NB4 (cell line): ENCODE results near the gene KAT7.
A peak's percentile ranks its signal among the peaks of the same experiment; 100 is the strongest.
"Not testable (repeated sequence)": the region's sequence is repeated elsewhere in the genome, so short reads cannot be mapped to it uniquely, and the experiment has no call there.

Experiments used
- DNase-seq: peaks from one replicate; pipeline ENCODE4 v3.0.0; 2010; ENCODE audit warnings: low read depth
- H3K4me3 ChIP-seq: one replicate; pipeline ENCODE4 v1.5.1; 2011; ENCODE audit warnings: mild to moderate bottlenecking, low read depth, low read length, moderate library complexity
- MYC ChIP-seq: IDR thresholded peaks from 2 replicates; pipeline ENCODE4 v1.6.1; 2011; ENCODE audit warnings: low read depth, low read length
- POLR2A ChIP-seq: IDR thresholded peaks from 2 replicates; pipeline ENCODE4 v1.6.1; 2011; ENCODE audit warnings: mild to moderate bottlenecking; ENCODE audit not compliant: insufficient read length; ENCODE audit errors: extremely low read depth
- TF ChIP-seq, protein P1 (sequence below): IDR thresholded peaks from one replicate; pipeline ENCODE4 v1.5.1; 2012; ENCODE audit warnings: low read depth, low read length
- TF ChIP-seq, protein P2 (sequence below): IDR thresholded peaks from 2 replicates; pipeline ENCODE4 v1.6.1; 2011; ENCODE audit warnings: low read depth, low read length

KAT7 gene

DNA sequence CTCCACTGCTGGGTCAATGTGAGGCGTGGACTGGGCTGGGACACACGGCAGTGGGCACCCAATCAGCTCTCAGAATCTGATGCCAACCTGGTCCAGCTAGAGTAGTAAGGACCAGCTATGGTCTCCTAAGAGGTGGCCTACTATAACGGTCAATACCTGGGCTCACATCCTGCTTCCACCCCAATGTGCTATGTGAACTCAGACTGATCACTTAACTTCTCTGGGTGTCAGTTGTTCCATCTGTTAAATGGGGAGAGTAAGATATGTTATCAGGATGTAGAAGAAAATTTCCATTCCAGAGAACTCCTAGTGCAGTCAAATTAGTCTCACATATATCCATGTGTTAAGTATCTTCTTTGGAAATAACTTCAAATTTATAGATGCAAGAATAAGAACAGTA is 38.8 kb upstream of the KAT7 start:
- no peak for DNase-seq
- no peak overlapping the region for H3K4me3 ChIP-seq
- TF ChIP-seq POLR2A (no peak), MYC (no peak)

DNA sequence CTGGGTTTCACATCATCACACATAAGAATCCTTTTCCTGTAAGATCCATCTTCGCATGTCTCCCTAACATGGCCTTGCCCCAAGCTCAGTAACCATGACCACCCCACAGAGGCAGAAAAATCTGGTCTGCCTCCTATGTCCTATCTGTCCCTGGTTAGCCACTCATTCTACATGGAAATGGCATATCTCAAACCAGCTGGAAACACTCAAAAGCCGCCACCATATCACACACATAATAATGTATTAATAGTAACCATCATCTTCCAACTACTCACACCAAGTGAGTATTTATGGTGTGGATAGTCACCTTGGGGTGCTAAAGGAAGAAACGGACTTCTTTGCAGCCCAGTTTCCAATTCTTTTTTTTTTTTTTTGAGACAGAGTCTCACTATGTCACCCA is 36.0 kb upstream of the KAT7 start:
- TF ChIP-seq POLR2A (no peak), MYC (no peak)
- TF ChIP-seq, protein P1, sequence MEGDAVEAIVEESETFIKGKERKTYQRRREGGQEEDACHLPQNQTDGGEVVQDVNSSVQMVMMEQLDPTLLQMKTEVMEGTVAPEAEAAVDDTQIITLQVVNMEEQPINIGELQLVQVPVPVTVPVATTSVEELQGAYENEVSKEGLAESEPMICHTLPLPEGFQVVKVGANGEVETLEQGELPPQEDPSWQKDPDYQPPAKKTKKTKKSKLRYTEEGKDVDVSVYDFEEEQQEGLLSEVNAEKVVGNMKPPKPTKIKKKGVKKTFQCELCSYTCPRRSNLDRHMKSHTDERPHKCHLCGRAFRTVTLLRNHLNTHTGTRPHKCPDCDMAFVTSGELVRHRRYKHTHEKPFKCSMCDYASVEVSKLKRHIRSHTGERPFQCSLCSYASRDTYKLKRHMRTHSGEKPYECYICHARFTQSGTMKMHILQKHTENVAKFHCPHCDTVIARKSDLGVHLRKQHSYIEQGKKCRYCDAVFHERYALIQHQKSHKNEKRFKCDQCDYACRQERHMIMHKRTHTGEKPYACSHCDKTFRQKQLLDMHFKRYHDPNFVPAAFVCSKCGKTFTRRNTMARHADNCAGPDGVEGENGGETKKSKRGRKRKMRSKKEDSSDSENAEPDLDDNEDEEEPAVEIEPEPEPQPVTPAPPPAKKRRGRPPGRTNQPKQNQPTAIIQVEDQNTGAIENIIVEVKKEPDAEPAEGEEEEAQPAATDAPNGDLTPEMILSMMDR, result no peak
- TF ChIP-seq, protein P2, sequence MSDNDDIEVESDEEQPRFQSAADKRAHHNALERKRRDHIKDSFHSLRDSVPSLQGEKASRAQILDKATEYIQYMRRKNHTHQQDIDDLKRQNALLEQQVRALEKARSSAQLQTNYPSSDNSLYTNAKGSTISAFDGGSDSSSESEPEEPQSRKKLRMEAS, result no peak
- H3K4me3 ChIP-seq, result no peak overlapping the region
- DNase-seq, result no peak

DNA sequence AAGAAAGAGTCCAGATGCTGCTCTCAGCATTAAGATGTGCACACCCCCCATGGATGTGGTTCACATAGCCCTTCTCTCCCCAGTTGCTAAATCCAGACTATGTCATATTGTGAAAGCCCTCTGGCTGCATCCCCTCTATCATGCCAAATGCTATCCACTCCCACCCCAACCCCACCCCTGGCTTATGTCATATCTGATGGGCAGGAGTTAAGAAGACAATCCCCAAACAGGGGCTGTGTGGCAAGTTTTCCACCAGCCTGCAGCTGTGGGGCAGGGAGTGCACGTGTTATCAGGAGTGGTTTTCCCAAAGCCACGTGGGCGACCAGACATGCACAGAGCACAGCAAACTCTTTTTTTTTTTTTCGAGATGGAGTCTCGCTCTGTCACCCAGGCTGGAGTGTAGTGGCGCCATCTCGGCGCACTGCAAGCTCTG is 34.5 kb upstream of the KAT7 start:
- TF ChIP-seq, protein P1, result no peak
- no peak for TF ChIP-seq POLR2A
- TF ChIP-seq, protein P2, result no peak
- TF ChIP-seq MYC, result no peak
- no peak overlapping the region for H3K4me3 ChIP-seq

DNA sequence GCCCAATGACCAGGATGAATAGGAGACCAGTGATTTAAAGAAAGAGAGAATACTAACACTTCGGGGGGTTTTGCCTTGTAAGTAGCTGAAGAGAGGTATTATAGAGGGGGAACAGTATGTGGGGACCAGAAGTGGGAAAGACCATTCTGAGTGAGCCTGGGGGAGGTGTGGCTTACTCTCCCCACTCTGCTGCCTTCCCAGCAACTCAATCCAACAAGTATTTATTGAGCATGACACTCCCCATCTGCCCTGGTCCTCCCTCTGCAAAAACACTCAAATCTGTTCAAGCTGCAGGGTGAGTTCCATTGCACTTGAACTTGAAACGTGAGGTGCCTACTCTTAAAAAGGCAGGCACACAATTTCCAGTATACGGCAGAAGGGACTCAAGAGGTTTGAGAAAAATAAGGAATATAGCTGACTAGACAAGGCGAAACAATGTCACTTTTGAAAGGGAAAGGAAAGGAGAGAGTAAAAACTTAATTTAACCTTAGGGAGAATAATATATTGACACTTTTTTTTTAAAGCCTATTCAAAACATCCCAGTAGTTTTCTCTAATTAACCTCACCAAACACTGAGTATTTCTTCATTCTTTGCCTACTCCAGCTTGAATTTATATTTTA is 32.7 kb upstream of the KAT7 start:
- TF ChIP-seq, protein P1, result no peak
- TF ChIP-seq, protein P2, result no peak
- TF ChIP-seq MYC (no peak), POLR2A (no peak)
- no peak for DNase-seq
- no peak overlapping the region for H3K4me3 ChIP-seq

More for the DNA sequence above, 34.5 kb upstream of the KAT7 start:
- peak; percentile 35 for DNase-seq

DNA sequence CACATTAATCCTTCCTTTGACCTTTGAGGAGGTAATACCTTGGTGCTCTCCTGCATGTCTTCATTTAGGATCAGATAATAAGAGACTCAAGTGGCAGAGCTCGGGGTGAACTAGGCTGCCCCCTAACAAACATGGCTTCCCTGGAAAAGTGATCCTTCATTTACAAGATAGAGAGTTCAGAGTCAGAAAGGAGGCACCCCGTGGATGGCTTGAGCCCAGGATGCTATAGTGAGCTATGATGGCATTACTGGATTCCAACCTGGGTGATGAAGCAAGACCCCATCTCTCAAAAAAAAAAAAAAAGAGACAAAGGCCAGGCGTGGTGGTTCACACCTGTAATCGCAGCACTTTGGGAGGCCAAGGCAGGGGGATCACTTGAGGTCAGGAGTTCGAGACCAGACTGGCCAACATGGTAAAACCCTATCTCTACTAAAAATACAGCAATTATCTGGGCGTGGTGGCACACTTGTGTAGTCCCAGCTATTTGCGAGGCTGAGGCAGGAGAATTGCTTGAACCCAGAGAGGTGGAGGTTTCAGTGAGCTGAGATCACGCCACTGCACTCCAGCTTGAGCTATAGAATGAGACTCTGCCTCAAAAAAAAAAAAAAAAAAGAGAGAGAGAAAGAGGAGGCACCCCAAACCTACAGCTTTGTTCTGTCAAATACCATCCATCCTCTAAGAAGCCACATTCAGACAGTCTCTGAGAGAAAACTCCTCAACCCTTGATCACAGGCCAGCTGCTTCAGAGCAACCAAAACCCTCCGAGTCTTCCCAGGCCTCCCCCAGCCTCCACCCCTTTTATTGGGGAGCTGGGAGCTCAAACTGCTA is 31.9 kb upstream of the KAT7 start:
- TF ChIP-seq, protein P2, result no peak
- TF ChIP-seq, protein P1, result no peak
- TF ChIP-seq MYC, result no peak
- TF ChIP-seq POLR2A, result no peak
- H3K4me3 ChIP-seq, result no peak overlapping the region
- no peak for DNase-seq

DNA sequence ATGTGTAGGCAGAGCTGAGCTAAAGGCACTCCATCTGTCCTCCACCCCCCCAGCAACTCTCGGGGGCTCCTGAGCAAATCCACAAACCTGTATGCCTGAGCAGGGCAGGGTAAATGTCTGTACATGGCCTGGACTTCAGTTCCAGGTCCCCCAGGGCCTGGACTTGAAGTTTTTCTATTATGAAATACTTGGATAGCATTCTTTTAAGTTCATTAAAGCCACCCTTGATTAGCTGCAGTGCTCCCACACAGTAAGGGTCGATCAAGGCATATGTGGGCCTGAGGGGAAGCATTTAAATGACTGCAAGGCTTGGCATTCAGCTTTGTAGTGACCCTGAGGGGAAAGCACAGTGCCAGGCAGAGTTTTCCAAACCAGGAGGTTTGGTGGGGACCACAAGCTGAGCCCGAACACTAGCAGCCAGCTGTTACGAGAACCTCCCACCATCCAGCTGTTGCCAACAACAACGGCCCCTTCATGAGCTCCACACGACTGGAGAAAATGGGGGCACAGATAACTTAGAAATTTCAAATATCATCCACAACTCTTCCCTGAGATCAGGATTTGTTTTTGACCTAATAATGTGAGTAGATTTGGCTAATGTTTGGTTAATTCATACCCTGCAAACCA is 31.2 kb upstream of the KAT7 start:
- no peak overlapping the region for H3K4me3 ChIP-seq
- DNase-seq, result no peak
- TF ChIP-seq, protein P2, result no peak
- TF ChIP-seq MYC (no peak), POLR2A (no peak)
- TF ChIP-seq, protein P1, result no peak

DNA sequence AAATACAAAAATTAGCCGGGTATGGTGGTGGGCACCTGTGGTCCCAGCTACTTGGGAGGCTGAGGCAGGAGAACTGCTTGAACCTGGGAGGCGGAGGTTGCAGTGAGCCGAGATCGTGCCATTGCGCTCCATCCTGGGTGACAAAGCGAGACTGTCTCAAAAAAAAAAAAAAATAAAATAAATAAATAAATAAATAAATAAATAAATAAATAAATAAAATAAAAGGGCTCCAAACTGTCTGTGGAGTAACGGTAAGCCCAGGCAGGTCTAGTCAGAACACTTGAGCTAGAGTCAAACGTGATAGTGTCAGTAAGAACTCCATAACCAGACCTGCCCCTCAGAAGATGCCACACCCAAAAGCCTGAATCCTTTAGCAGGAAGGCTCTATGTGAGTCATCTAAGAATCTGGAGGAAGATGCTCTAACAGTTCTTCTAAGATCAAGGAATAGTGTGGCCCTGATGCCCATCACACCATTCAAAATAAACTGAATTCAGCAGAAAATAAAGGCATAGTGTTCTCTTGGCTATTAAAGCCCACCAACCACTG is 29.9 kb upstream of the KAT7 start:
- not testable (repeated sequence) for DNase-seq, H3K4me3 ChIP-seq
